Tibial nerve (tissue), 3 donors: ENCODE results near the gene IL20RB.

Experiments used
- CTCF ChIP-seq, 5 experiments: fragments of 200-600 bp in 3 of 5; fragments of 450-650 bp in 2 of 5; sonication (generic) in 3 of 5; IDR thresholded peaks; one replicate each; pipeline ENCODE4 v1.5.1; 2016 to 2019; ENCODE audit warnings: antibody characterized with exemption in 5 of 5, mild to moderate bottlenecking in 3 of 5, moderate library complexity in 2 of 5
- POLR2A ChIP-seq, 2 donors: fragments of 450-650 bp; IDR thresholded peaks; one replicate each; pipeline ENCODE4 v1.6.1; 2017; ENCODE audit warnings: antibody characterized with exemption in 2 of 2, mild to moderate bottlenecking in 2 of 2, moderate library complexity in 2 of 2

DNA sequence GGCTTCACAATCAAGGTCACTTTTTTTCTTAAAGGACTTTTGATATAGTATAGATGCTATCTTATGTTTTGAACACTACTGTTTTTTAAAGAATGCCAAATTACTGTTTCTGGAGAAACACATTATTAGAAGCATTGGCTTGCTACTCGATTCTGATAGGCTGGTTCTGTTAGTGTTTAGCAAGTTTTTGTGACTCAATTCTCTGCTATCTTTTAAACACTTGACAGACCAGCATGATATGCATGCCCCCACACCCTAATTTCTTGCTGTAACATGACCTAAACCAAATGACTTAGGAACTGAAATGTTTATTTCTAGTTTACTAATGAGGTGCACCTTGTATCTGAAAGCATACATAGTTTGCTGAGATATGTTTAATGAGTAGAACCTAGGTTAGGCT is 5.5 kb upstream of the IL20RB start:
- TF ChIP-seq CTCF (IDR thresholded peaks at IDR 0.05) (no peak), POLR2A (IDR thresholded peaks at IDR 0.05) (no peak)
